A375 (cell line): Measurements from ENCODE around the gene CXorf58. TPM values are rescaled to one million over a fixed set of nuclear protein-coding genes. Genes with fewer than 3 reads are reported as not detected.

Experiments
- total RNA-seq: library from RNA; depleted of rRNA; stranded (reverse); fragments of >200 nt; shearing (Covaris generic); gene quantifications from 2 replicates; pipeline ENCODE4 v1.2.3, GENCODE V29; 2014; rRNA removed

The CXorf58 gene, protein sequence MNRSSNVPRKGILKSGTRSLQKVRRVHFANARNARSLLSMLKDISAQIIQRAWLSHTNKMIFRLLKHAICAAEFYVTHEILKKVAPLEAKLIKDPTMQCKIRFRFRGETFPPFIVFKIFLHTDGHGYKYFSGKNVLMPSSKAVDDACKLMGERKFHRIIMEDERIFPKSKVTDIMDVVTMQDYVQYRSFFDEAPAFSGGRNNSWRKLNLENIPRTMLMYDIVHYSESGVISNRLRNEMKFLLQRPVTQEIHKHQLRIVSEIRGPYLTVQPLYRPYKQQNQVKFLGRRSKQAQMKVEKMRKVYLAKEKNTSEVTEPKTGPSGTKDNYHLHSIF
- total RNA-seq: not detected in 2 replicates

GRCh38 chrX:23907498-23908218, at the start of gene CXorf58, which contains the start of gene APOO:
CXorf58 (plus strand) TSS chrX:23908006; CDS start chrX:23910303, 2,297 bp downstream.
APOO (minus strand) TSS chrX:23907938; CDS start chrX:23907702, 236 bp downstream.

Other genes starting within 250 kb of the CXorf58 start
- gene PRDX4, start 240.5 kb upstream of the CXorf58 start, total RNA-seq: 114 and 141 TPM in 2 replicates
- 59.0 and 65.1 TPM in 2 replicates for gene ACOT9, start 164.7 kb upstream of the CXorf58 start, total RNA-seq
- gene SAT1, start 124.8 kb upstream of the CXorf58 start, total RNA-seq: 343 and 418 TPM in 2 replicates
- 25.0 and 33.6 TPM in 2 replicates for gene APOO, start 68 bp upstream of the CXorf58 start, total RNA-seq
- gene KLHL15, start 119.2 kb downstream of the CXorf58 start, total RNA-seq: 14.1 and 16.2 TPM in 2 replicates
- 284 and 298 TPM in 2 replicates for gene EIF2S3, start 146.9 kb downstream of the CXorf58 start, total RNA-seq
- gene ZFX, start 241.7 kb downstream of the CXorf58 start, total RNA-seq: 24.4 and 28.5 TPM in 2 replicates